OCI-LY3 (cell line): ENCODE measurements around the gene BCKDHA.

Experiments
- EZH2phosphoT487 ChIP-seq: fragments of 200-600 bp; shearing (Covaris generic); IDR thresholded peaks from 2 replicates; pipeline ENCODE4 v1.6.1; 2018; ENCODE audit warnings: antibody characterized with exemption, mixed run types, low read depth
- TF ChIP-seq, protein P1 (sequence below): fragments of 200-600, 300-600 bp; sonication (generic); IDR thresholded peaks from 2 replicates; pipeline ENCODE4 v1.5.1; 2014; ENCODE audit warnings: antibody characterized with exemption, low read length, low read depth

DNA sequence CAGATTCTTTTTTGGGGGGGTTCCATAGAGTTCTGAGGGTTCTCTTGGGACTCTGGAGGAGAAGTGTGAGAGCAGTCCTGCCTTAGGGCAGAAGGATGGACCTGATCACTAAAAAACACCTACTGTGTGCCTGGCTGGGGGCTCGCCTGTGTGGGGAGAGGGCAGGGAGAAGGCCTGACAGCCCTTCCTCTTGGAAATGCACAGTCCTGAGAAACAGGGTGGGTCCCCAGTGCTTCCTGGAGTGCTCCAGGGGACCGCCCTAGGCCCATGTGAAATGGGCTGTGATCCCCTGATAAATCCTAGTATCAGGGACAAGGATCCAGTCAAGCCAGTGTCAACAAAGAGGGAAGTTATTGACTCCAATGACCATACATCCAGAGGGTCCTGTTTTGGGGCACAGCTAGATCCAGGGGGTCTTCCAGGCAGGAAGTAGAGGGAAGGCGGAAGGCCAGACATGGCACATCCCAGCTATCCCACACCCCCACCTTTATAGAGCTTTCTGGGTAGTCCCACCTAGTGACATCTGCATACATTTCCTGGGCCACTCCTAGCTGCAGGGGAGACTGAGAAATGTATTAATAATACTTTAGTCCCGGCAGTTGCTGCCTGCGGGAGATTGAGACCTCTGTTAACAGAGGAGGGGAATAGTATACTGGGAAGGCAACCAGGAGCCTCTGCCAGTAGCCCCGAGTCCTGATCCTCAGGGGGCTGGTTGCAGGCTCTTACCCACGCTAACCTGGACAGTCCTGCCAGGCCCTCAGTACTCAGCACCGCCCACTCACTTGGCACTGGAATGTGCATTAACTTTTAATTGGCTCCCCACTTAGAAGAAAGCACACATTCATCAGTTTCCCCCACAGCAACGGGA, 13.7 kb downstream of the BCKDHA start:
- TF ChIP-seq, protein P1, sequence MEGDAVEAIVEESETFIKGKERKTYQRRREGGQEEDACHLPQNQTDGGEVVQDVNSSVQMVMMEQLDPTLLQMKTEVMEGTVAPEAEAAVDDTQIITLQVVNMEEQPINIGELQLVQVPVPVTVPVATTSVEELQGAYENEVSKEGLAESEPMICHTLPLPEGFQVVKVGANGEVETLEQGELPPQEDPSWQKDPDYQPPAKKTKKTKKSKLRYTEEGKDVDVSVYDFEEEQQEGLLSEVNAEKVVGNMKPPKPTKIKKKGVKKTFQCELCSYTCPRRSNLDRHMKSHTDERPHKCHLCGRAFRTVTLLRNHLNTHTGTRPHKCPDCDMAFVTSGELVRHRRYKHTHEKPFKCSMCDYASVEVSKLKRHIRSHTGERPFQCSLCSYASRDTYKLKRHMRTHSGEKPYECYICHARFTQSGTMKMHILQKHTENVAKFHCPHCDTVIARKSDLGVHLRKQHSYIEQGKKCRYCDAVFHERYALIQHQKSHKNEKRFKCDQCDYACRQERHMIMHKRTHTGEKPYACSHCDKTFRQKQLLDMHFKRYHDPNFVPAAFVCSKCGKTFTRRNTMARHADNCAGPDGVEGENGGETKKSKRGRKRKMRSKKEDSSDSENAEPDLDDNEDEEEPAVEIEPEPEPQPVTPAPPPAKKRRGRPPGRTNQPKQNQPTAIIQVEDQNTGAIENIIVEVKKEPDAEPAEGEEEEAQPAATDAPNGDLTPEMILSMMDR: no peak
- no peak for TF ChIP-seq EZH2phosphoT487
